NCI-H345 treated with DMSO at 0.1 percent for 48 hours (cell line): Measurements from ENCODE around the gene FUBP3.

ENCODE experiments used
- DNase-seq: peaks from one replicate; lab custom pipeline; 2025; ENCODE audit not compliant: unreplicated experiment; lab: John Stamatoyannopoulos, UW

Gene FUBP3, protein sequence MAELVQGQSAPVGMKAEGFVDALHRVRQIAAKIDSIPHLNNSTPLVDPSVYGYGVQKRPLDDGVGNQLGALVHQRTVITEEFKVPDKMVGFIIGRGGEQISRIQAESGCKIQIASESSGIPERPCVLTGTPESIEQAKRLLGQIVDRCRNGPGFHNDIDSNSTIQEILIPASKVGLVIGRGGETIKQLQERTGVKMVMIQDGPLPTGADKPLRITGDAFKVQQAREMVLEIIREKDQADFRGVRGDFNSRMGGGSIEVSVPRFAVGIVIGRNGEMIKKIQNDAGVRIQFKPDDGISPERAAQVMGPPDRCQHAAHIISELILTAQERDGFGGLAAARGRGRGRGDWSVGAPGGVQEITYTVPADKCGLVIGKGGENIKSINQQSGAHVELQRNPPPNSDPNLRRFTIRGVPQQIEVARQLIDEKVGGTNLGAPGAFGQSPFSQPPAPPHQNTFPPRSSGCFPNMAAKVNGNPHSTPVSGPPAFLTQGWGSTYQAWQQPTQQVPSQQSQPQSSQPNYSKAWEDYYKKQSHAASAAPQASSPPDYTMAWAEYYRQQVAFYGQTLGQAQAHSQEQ

DNA sequence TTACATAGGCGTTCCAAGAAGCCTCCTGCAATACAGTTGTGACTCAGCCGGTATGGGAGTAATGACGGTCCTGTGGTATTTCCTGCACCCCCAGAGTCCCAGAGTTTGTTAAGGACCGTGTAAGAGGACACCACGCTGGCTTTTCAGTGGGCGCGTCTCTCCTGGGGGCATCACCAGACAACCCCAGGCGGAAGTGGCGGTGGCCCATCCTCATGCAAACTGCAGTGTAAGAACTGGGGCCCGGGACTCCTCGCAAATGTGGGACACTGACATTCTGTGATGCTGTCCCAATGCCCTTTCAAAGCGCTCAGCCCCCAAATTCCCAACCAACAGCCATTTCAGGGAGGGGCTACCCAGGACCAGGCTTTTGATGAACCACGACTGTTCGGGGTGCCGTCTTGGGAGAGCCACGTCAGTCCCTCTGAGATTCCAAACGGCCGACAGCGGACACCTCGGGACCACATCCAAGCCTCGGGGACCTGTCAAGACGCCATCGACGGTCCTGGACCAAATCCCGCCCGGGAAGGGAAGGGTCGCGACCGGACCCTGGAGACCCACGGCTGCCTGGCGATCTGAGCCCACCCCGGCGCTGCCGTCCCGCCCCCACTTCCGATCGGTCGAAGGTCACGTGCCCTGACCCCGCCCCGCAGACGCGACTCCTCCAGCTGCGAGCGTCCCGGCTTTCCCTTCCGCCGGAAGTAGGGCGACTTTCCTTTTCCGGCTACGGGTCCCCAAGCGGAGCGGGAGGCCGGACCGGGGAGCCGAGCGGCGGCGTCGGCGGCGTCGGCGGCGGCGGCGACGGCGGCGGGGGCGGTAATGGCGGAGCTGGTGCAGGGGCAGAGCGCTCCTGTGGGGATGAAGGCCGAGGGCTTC lies at the start of gene FUBP3:
Gene FUBP3 (plus strand): TSS at position 713 of the 873 bp plus-strand sequence. CDS start 104 bp downstream, at position 817.
- DNase-seq = peak; percentile 80

DNA sequence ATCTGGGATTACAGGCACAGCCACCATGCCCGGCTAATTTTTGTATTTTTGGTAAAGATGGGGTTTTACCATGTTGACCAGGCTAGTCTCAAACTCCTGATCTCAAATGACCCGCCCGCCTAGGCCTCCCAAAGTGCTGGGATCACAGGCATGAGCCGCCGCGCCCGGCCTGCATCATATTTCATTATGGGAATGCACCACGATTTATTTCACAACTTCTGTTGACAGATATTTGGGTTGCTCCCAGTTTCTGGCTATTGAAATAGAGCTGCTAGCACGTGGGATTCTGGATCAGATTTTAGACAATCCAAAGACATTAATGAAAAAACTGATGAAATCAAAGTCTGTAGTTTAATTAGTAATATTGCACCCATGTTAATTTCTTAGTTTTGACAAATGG lies 48.4 kb upstream of the FUBP3 start:
- no peak for DNase-seq

DNA sequence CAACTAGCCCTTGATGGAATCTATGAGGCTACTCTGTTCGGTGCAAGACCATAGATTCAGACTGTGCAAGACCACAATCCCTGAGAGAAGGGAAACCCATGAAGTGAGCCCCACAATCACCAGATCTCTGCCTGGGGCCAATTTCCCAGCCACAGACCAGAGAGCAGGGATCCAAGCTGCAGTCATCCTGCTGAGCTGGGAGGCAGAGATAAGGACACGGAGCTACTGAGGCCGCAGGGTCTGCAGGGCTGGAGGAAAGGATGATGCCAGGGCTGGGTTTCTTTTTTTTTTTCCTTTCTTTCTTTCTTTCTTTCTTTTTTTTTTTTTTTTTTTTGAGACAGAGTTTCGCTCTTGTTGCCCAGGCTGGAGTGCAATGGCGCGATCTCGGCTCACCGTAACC lies 47.7 kb upstream of the FUBP3 start:
- DNase-seq = no peak

DNA sequence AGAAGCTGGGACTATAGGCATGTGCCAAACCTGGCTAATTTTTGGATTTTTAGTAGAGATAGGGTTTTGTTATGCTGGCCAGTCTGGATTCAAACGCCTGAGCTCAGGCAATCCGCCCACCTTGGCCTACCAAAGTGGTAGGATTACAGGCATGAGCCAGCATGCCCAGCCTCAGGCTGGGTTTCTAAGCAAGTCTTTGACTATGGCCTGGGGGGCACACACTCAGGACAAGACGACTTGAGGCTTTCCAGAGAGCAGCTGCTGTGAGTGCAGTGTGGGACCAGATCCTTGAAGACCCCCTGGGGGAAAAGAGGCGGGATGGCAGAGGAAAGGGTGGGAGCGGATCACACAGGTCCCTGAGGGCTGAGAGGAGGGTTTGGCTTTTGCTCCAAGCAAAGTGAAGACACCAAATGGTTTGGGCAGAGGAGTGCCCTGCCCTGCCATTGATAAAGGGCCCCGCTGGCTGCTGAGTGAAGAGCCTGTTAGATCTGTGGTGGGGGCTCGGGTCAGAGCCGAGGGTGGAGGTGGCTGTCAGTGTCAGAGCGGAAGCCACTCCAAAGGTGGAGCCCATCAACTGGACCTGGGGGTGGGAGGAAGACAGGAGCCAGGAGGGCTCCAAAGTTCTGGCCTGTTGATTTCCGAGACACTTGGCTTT lies 46.8 kb upstream of the FUBP3 start:
- no peak for DNase-seq

DNA sequence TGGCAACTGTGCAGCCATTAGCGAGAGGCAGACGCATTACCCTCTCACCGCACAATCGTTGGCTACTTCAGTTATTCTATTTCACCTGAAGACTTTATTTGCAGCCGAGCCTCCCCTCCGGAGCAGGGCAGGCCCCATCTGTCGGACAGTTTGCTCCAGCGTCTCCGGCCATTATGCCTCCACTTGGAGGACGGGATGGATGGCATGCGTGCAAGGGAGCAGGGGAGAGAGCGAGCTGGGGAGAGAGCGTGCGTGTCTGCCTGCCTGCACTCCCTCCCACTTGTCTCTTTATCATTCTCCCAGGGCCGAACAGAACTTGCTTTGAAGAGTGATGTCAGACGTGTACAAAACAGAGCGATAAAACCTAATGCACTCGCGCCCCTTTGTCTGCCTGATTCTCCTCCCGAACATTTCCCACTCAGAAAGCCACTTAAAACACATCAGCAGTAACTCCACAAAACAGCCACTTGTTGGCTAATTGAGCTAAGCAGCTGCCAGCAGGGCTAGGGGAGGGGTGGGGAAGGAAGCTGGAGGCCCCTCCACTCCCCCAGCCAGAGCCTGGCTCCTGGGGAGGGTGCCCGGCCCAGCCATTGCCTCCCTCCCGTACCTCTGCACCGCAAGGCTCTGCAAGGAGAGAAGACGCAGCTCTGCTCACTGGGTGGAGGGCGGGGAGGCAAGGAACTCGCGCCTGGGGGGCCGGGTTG lies 43.4 kb upstream of the FUBP3 start:
- peak; percentile 86 for DNase-seq

DNA sequence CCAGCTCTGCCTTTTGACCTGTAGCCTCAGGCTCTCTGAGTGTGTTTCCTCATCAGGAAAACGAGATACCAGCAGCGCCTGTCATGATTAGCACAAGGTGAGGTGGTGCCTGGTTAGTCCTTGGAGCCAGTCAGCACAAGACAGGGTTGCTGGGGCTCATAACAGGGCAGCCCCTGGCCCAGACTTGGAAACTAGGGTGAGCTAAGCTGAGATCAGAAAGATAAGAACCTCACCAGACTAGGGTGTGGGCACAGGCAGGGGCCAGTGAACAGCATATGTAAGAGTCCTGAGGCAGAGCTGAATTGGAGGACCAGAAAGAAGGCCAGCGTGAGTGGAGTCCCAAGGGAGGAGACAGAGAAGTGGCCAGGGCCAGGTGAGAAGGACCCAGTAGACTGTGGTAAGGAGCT lies 42.7 kb upstream of the FUBP3 start:
- no peak for DNase-seq

DNA sequence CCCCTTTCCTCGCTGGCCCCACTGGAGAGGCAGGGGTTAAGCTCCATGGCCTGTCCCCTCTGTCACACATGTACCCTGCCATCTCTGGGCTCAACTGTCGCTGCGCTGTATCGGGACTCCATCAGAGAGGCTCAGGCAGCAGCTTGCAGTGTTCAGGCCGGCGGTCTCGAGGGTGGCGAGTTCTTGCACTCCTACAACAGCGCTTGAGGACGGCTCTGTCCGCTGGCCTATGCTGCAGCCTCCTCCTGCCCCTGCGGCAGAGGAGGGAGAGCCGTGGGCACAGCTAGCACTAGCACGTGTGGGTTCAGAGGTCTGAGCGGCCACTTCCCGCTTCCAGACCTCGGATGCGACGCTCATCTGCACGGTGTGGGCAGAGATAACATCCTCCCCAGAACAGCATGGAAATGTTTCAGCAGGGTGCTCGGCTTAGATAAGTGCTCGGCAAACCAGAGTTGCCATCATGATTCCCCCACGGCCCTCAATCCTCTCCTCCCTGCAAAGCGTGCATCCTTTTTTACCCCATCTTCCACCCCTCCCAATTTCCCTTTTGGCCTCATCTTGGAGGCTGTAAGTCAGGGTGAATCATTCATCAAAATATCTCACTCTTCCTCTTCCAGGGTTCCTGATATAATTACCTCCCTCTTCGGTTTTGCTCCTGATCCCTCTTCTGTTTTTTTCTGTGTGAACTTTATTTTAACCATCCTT lies 41.9 kb upstream of the FUBP3 start:
- no peak for DNase-seq

DNA sequence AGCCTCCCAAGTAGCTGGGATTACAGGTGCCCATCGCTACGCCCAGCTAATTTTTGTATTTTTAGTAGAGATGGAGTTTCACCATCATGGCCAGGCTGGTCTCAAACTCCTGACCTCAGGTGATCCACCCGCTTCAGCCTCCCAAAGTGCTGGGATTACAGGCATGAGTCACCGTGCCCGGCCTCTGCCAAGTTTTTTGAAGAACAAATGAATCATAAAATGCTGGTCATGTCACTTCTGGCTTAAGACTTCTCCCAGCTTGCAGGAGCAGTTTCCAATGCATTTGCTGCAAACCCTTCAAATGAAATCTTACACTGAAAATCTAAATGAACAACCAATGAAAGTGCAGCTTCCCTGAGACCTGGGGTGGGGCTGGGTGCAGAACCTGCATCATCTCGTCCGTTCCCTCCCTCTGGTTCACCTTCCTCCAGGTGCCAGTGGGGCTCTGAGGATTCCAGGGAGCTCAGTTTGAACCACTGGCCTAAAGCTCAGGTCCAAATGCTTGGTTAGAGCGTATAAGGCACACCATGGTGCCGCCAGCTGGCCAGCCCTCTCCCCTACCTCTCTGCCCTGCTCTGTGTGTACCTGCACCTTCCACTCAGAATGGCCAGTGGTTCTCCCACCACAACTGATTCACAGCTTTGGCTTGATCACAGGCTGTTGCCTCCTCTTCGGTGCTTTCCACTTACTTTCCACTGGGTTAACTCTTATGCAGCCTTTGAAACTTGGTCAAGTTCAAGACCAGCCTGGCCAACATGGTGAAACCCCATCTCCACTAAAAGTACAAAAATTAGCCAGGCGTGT lies 39.8 kb upstream of the FUBP3 start:
- no peak for DNase-seq

DNA sequence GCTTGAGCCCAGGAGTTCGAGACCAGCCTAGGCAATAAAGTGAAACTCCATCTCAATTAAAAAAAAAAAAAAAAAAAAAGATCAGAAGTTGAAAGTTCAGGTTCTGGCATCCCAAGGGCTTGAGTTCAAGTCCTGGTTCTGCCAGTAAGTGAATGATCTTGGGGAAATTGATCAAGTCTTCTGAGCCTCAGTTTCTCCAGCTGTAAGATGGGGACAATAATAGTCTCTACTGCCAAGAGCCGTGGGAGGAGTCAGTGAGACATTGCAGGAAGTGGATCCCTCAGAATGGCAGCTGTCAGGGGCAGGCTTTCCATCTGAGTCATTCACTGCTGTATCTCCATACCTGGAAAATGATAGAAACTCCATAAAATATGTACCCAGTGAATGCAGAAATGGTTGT lies 37.8 kb upstream of the FUBP3 start:
- no peak for DNase-seq

DNA sequence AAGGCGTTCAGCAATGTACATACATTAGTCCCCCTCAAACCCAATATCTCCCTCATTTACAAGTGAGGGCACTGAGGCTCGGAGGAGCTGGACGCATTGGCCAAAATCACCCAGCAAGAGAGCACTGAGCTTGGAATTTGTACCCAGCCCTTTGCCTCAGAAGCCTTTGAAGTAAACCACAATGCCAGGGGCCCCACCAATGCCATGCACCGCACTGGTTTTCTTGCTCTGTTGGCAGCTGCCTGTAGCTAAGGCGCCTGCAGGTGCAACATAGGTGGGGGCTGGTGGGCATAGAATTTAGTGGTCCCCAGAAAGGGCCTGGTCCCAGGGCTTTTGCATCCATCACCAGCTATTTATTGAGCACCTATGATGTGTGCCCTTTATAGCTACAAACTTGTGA lies 37.3 kb upstream of the FUBP3 start:
- no peak for DNase-seq

DNA sequence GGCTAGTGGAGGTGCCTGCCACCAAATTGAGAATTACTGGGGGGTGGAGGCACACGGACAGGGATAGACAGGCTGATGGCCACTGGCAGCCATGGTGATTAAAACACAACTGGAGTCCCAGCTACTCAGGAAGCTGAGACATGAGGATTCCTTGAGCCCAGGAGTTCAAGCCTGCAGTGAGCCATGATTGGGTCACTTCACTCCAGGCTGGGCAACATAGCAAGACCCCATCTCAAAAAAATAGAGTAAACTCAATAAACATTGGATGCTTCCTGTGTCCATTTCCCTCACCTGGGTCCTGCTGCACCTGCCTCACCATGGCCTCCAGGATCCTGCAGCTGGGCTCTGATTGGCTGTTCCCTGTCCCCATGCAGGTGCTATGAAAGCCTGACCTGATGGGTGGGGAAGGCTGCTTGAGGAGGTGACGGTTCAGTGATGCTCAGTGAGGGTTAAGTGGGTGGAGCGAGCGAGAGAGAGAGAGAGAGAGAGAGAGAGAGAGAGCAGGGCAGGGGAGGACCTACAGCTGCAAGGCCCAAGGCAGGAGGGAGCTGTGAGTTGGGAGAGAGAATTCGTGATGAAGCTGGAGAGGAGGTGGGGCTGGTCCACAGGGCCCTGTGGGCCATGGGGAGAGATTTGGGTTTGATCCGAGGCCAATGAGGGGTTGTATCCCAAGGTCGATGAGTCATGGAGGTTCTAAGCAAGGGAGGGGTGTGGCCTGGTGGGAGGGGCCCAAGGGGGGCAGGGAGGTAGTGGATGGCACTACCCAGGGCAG lies 36.7 kb upstream of the FUBP3 start:
- DNase-seq = no peak

DNA sequence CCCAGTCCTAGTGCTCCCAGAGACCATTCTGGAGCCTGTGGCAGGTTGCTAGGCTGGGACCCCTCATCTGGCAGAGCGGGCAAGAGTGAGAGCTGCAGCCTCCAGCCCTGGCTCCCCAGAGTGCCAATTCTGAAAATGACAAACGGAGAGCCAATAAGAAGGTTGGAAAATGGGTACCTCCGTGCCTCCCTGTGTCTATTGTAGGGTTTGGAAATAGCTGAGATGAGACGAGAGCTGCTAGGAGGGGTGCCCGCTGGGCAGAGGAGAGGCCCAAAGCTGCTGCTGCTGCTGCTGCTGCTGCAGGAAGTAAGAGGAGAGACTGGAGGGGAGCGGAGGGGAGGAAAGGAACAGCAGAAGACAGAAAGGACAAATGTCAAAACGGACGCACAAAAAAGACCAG lies 36.0 kb upstream of the FUBP3 start:
- no peak for DNase-seq

DNA sequence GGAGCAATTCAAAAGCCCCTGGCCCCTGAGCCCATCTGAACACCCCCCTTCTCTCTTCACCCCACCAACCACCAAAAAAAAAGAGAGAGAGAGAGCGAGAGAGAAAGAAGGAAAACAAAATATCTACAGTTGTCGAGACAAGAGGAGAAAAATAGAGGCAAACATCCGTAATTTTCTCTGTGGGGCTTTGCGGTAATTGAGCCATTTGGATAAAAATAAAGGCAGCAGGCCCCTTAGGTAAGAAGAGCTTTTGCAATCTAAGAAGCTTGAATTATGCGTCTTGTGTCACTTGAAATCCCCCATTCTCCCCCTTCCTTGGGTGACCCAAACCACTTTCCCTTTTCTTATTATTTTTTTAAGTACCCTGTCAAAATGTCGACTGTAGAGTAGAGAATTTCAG lies 35.5 kb upstream of the FUBP3 start:
- DNase-seq = no peak

DNA sequence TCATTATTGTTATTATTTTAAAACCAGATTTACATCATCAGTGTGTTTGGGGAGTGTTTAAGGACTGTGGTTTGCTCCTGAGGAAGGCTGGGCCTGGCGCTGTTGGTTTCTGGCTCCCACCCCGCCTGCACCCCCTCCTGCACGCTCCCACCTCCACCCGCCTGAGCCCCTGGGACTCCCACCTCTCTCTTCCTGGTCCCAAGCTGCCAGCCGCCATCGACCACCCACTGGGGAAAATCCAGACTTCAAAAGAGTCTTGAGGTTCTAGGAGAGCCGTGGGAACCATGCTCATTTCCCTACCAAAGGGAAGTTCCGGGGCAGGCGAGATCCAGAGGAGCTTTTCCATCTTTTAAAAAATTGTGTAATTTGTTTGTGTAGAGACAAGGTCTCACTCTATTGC lies 35.0 kb upstream of the FUBP3 start:
- DNase-seq = no peak

DNA sequence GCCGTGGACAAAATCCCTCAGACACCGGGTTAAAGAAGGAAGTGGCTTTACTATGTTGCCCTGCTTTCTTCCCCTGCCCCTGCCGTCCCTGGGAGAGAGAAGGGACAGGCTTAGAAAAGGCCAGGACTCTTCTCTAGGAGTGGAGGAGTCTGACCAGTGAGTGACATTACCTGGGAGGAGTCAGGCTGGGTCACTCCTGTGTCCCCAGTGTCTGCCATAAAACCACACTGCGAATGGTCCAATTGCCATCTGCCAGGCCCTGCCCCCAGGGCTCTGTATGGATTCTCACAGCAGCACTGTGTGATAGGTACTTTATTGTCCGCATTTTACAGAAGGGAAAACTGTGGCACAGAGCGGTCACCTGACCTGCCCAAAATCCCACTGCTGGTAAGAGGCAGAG lies 31.3 kb upstream of the FUBP3 start:
- no peak for DNase-seq

DNA sequence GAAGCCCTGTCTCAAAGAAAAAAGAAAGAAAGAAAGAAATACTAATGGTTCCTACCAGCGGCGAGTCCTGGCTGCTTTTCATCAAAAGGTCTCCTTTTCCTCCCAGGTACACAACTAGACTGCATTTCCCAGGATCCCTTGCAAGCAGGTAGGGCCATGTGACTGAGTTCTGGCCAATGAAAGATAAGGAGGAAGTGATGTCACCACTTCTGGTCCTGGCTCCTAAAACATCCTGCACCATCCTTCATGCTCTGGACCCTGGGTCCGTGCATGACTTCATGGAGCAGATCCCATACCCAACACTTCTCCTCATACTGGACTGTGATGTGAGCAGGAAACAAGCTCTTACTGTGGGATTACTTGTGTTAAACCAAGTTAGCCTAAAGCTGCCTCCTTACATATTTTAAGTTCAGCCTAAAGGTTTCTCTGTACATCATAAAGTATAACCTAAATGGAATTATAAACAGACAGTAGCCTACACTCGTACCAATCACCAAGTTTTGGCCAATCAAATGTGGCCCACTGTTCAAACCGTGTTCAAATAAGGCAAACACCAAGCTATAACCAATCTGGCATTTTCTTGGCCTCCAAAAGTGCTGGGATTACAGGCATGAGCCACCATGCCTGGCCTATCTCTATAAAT lies 30.2 kb upstream of the FUBP3 start:
- no peak for DNase-seq

DNA sequence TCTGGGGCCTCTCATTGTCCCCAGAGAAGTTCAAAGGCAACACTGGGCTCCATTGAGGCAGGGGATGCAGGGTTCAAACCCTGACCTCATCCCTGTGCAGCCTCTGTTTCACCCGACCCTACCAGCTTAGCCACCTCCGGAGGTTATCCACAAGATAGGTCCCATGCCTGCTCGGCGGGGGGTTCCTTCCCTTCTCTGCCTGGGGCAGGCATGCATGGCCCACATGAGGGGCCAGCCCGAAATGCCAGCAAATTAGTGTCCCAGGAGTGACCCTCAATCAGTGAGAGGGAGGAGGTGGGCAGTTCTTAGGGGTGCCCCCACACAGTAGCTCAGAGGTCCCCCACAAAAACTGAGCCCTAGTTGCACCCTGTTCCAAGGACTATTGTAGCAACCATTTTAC lies 24.8 kb upstream of the FUBP3 start:
- no peak for DNase-seq

DNA sequence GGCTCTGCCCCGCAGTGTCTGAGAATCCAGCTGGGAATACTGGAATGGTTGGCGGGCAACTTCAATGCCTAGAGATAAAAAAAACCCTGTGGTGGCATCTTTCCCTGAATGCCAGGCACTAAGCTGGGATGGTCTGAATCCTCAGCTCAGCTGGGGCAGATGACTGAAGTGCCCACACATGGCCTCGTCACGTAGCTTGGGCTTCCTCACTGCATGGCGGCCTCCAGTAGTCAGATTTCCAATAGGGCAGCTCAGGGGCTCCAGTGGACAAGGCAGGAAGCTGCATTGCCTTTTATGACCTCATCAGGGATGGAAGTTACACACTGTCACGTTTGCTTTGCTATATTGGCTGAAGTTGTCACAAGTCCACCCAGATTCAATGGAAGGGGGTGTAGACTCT lies 24.3 kb upstream of the FUBP3 start:
- DNase-seq = no peak
